K562 (cell line): ENCODE measurements around the gene ARHGAP10. TPM values are rescaled to one million over a fixed set of nuclear protein-coding genes. Genes with fewer than 3 reads are reported as not detected.

Experiments
- ARID3A ChIP-seq: IDR thresholded peaks from 2 replicates; pipeline ENCODE4 v1.6.1; 2012; ENCODE audit warnings: low read depth, low read length, improper control_type of control experiment, borderline replicate concordance
- REST ChIP-seq, 2 experiments: fragments of 450-650 bp; formaldehyde crosslinking in 1 of 2; IDR thresholded peaks; 2 replicates each; pipeline versions ENCODE4 v1.4.0 to v1.6.1; 2014 to 2020; ENCODE audit warnings: mild to moderate bottlenecking in 2 of 2, borderline replicate concordance in 1 of 2, low read depth in 1 of 2
- polyA plus RNA-seq, 8 experiments: library from polyadenylated mRNA; depleted of rRNA in 4 of 8; stranded (reverse) in 5 of 8; unstranded in 3 of 8; fragments of >200 nt; fragmentation: Nextera tagmentation in 2 of 8; fragmentation: Illumina TruSeq in 1 of 8; extraction: Ambion mirVana in 2 of 8; extraction: Trizol in 1 of 8; gene quantifications; 2 replicates each; pipeline versions ENCODE4 v1.2.1 to v1.2.3, GENCODE V29; 2011 to 2014; ENCODE audit warnings: inconsistent platforms in 1 of 8, missing spikeins in 1 of 8
- total RNA-seq, 7 experiments: library from RNA; depleted of rRNA in 6 of 7; stranded (reverse); fragments of >200 nt in 6 of 7; fragmentation: Illumina TruSeq in 2 of 7; extraction: Trizol in 2 of 7; gene quantifications; 2 replicates each; pipeline versions ENCODE4 v1.2.1 to v1.2.3, GENCODE V29; 2011 to 2021; ENCODE audit warnings: low replicate concordance in 1 of 7

ARHGAP10 gene
- total and polyA plus RNA-seq, 9 of the 15 experiments (the other 6 are each of a cell fraction or from before 2014, with no cell fraction given) = 0.03 to 0.22 (median 0.06) TPM; not detected in 3

GRCh38 chr4:147754037-147754445 lies 22.2 kb downstream of the ARHGAP10 start (continued):
- TF ChIP-seq REST (IDR thresholded peaks at IDR 0.05; ENCODE audit: borderline replicate concordance) = no peak
- TF ChIP-seq REST (CRISPR knock-in tag; IDR thresholded peaks at IDR 0.05; ENCODE audit: low read depth) = no peak
- no peak for TF ChIP-seq ARID3A
- TF ChIP-seq, all 486 proteins: peak for 0
